IMR-90 (cell line): ENCODE measurements around the gene USP30. TPM values are rescaled to one million over a fixed set of nuclear protein-coding genes. Genes with fewer than 3 reads are reported as not detected.

Source experiments
- ATAC-seq: fragments of 200-7000 bp; cut with Tn5 transposase; 2 replicates; pipeline ENCODE4 v1.9.1; 2020; ENCODE audit warnings: low read depth, mild to moderate bottlenecking, moderate library complexity
- BruUV-seq: library from RNA; stranded (reverse); fragments of 400-500 nt; replicated peaks from 2 replicates; lab custom pipeline; 2021; lab: Mats Ljungman, UMichigan
- CTCF ChIA-PET: fragments of 300-600 bp; formaldehyde crosslinking; extraction: SDS; loops from one replicate; lab custom pipeline; 2021; ENCODE audit warnings: antibody characterized with exemption; lab: Yijun Ruan, JAX
- POLR2A ChIA-PET: fragments of 300-600 bp; sonication (Branson Sonifier 250); formaldehyde crosslinking; loops from one replicate; lab custom pipeline; 2022; ENCODE audit warnings: antibody characterized with exemption; ENCODE audit not compliant: unreplicated experiment; lab: Charles Lee
- DNase-seq: peaks from one replicate; pipeline ENCODE4 v3.0.0; 2013
- H2AFZ ChIP-seq: replicated peaks from 2 replicates; pipeline ENCODE3; 2013; ENCODE audit warnings: low read length, mild to moderate bottlenecking; ENCODE audit not compliant: poor library complexity
- H2AK5ac ChIP-seq: 2 replicates; pipeline ENCODE4 v1.6.1; 2013; ENCODE audit warnings: low read depth, low read length, inconsistent platforms
- H2AK9ac ChIP-seq: replicated peaks from 2 replicates; pipeline ENCODE3; 2013; ENCODE audit warnings: mild to moderate bottlenecking, low read depth, low read length, moderate library complexity; ENCODE audit not compliant: poor library complexity
- H2BK120ac ChIP-seq: 2 replicates; pipeline ENCODE4 v1.6.1; 2013; ENCODE audit warnings: low read depth, low read length, inconsistent platforms
- H2BK15ac ChIP-seq: 3 replicates; pipeline ENCODE4 v1.6.1; 2013; ENCODE audit warnings: low read depth, low read length, inconsistent platforms
- H2BK20ac ChIP-seq: 2 replicates; pipeline ENCODE4 v1.6.1; 2013; ENCODE audit warnings: low read depth, mild to moderate bottlenecking, inconsistent platforms, low read length, moderate library complexity
- H2BK5ac ChIP-seq: 2 replicates; pipeline ENCODE4 v1.6.1; 2013; ENCODE audit warnings: mild to moderate bottlenecking, low read depth, low read length, inconsistent platforms; ENCODE audit not compliant: poor library complexity, severe bottlenecking
- H3K14ac ChIP-seq: replicated peaks from 2 replicates; pipeline ENCODE4 v1.6.1; 2013; ENCODE audit warnings: low read depth, low read length, inconsistent platforms
- H3K18ac ChIP-seq: 2 replicates; pipeline ENCODE4 v1.6.1; 2013; ENCODE audit warnings: low read depth, low read length, control low read depth
- H3K23ac ChIP-seq: 2 replicates; pipeline ENCODE4 v1.6.1; 2013; ENCODE audit warnings: low read depth, low read length, inconsistent platforms
- H3K27ac ChIP-seq: 2 replicates; pipeline ENCODE4 v1.5.1; 2013; ENCODE audit warnings: mild to moderate bottlenecking, control low read depth, low read length; ENCODE audit not compliant: insufficient read depth
- H3K27me3 ChIP-seq: 2 replicates; pipeline ENCODE4 v1.6.1; 2013; ENCODE audit warnings: low read length; ENCODE audit not compliant: control insufficient read depth, insufficient read depth
- H3K36me3 ChIP-seq: 2 replicates; pipeline ENCODE4 v1.6.1; 2013; ENCODE audit warnings: low read length, mixed read lengths; ENCODE audit not compliant: control insufficient read depth, insufficient read depth
- H3K4ac ChIP-seq: 2 replicates; pipeline ENCODE4 v1.6.1; 2013; ENCODE audit warnings: low read depth, low read length, inconsistent platforms
- H3K4me1 ChIP-seq: 2 replicates; pipeline ENCODE4 v1.6.1; 2013; ENCODE audit warnings: low read length, mixed read lengths; ENCODE audit not compliant: control insufficient read depth, insufficient read depth
- H3K4me2 ChIP-seq: 2 replicates; pipeline ENCODE4 v1.6.1; 2013; ENCODE audit warnings: low read depth, mild to moderate bottlenecking, control low read depth, low read length, moderate library complexity
- H3K4me3 ChIP-seq: 2 replicates; pipeline ENCODE4 v1.5.1; 2013; ENCODE audit warnings: low read depth, mild to moderate bottlenecking, control low read depth, low read length, moderate library complexity; ENCODE audit not compliant: insufficient read depth
- H3K56ac ChIP-seq: 2 replicates; pipeline ENCODE4 v1.6.1; 2013; ENCODE audit warnings: low read length, inconsistent platforms; ENCODE audit not compliant: insufficient read depth; ENCODE audit errors: extremely low read depth
- H3K79me1 ChIP-seq, 2 experiments: 2 replicates each; pipeline ENCODE4 v1.6.1; 2013; ENCODE audit warnings: low read length in 2 of 2, inconsistent platforms in 1 of 2, low read depth in 1 of 2
- H3K9ac ChIP-seq: 2 replicates; pipeline ENCODE4 v1.6.1; 2013; ENCODE audit warnings: low read depth, low read length, control low read depth
- H3K9me1 ChIP-seq: 2 replicates; pipeline ENCODE4 v1.6.1; 2013; ENCODE audit warnings: low read length, inconsistent platforms; ENCODE audit not compliant: insufficient read depth
- H3K9me3 ChIP-seq: 2 replicates; pipeline ENCODE4 v1.6.1; 2013; ENCODE audit warnings: low read length; ENCODE audit not compliant: control insufficient read depth, insufficient read depth
- H4K20me1 ChIP-seq: 2 replicates; pipeline ENCODE4 v1.6.1; 2013; ENCODE audit warnings: low read length, inconsistent platforms; ENCODE audit not compliant: insufficient read depth
- H4K5ac ChIP-seq: 2 replicates; pipeline ENCODE4 v1.6.1; 2013; ENCODE audit warnings: mild to moderate bottlenecking, low read depth, low read length, control low read depth
- H4K8ac ChIP-seq, 2 experiments: 2 replicates each; pipeline ENCODE4 v1.6.1; 2013; ENCODE audit warnings: low read depth in 2 of 2, low read length in 2 of 2, control low read depth in 1 of 2, inconsistent platforms in 1 of 2
- H4K91ac ChIP-seq: 2 replicates; pipeline ENCODE4 v1.6.1; 2013; ENCODE audit warnings: low read depth, low read length, inconsistent platforms; ENCODE audit not compliant: insufficient read depth
- MAZ ChIP-seq: IDR thresholded peaks from 2 replicates; pipeline ENCODE4 v1.6.1; 2012; ENCODE audit warnings: low read depth, mild to moderate bottlenecking, low read length, improper control_type of control experiment, moderate library complexity, borderline replicate concordance
- MXI1 ChIP-seq: IDR thresholded peaks from 2 replicates; pipeline ENCODE4 v1.6.1; 2012; ENCODE audit warnings: low read depth, mild to moderate bottlenecking, low read length, moderate library complexity, borderline replicate concordance
- RAD21 ChIP-seq: IDR thresholded peaks from 2 replicates; pipeline ENCODE4 v1.6.1; 2012; ENCODE audit warnings: low read length, improper control_type of control experiment
- WGBS, 2 experiments: methylation state at CpG; one replicate each; pipeline versions ENCODE4 v1.1.5 to v1.1.7; 2013; ENCODE audit warnings: missing lambda C conversion rate in 2 of 2; ENCODE audit not compliant: insufficient read length in 1 of 2; ENCODE audit errors: extremely low coverage in 2 of 2; 5-methylcytosine and 5-hydroxymethylcytosine counted together
- dilution Hi-C: fragments of 300-500 bp; cut with HindIII; formaldehyde crosslinking; loops from one replicate; pipeline ENCODE4 v1.14.3; 2018; ENCODE audit warnings: low sequenced_read_pairs; ENCODE audit not compliant: unreplicated experiment
- in situ Hi-C: fragments of 300-500 bp; cut with MboI; formaldehyde crosslinking; loops from 3 replicates; pipeline ENCODE4 v1.14.3; 2019; ENCODE audit warnings: low sequenced_read_pairs, inconsistent platforms, mixed read lengths
- intact Hi-C: fragments of 100-400 bp; cut with micrococcal nuclease; formaldehyde crosslinking; loops from 2 replicates; pipeline ENCODE4 v1.10.0; 2022
- polyA plus RNA-seq, 3 experiments: library from polyadenylated mRNA; depleted of rRNA; stranded (reverse); fragments of >200 nt; gene quantifications; 2 replicates each; pipeline ENCODE4 v1.2.3, GENCODE V29; 2012; ENCODE audit warnings: low replicate concordance in 1 of 3
- total RNA-seq: library from RNA; depleted of rRNA; stranded (reverse); fragments of >200 nt; gene quantifications from 2 replicates; pipeline ENCODE4 v1.2.3, GENCODE V29; 2012
- TF ChIP-seq, protein P1 (sequence below): fragments of 150-350 bp; IDR thresholded peaks from 2 replicates; pipeline ENCODE4 v1.6.1; 2016; ENCODE audit warnings: low read depth, mild to moderate bottlenecking, low read length, moderate library complexity, borderline replicate concordance

USP30 gene
- total and polyA plus RNA-seq, 2 of the 4 experiments (the other 2 are of a cell fraction), result 10.4 to 11.2 TPM

DNA sequence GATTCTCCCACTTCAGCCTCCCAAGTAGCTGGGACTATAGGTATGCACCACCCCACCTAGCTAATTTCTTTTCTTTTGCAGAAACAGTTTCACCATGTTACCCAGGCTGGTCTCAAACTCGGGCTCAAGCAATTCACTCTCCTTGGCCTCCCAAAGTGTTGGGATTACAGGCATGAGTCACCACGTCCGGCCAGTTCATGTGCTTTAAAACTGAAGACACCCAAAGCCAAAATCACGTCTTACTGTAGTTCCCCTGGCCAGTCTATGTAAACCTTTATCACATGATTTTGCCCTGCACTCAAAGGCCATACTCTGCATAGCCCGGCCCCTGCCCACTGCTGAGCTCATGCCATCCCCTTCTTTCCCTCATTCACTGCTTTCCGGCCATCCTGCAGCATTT lies 36.4 kb downstream of the USP30 start:
- dilution Hi-C loops, result no loop called here
- intact Hi-C loops, result no loop called here
- POLR2A ChIA-PET, result interaction anchor here (0.6 kb wide), 1 partner anchor 491 kb away, joined by 7 read pairs; the partner anchor contains the start of gene TMEM119

More for the DNA sequence above, 36.4 kb downstream of the USP30 start:
- peaks cover 7% of the 10 kb centered on the region for H3K4me1 ChIP-seq
- CTCF ChIA-PET, result interaction anchor here (1.0 kb wide), 1 partner anchor 454 kb away, joined by 3 read pairs; no protein-coding TSS in a partner anchor
- in situ Hi-C loops, result loop anchor here (25.0 kb wide), 1 partner anchor 452 kb away; the partner anchor contains the start of gene SELPLG
- H2AK5ac ChIP-seq, result no peak overlapping the region
- no peak overlapping the region for H3K18ac ChIP-seq
- DNase-seq (peak; percentile 62), ATAC-seq (peak; percentile 33)
- H2BK15ac ChIP-seq, result no peak overlapping the region
- H3K27me3 ChIP-seq, result no peaks in the 10 kb centered on the region
- WGBS, 2 experiments, result 89% methylated on average over 1 of the region's 6 CpGs; no CpG with 5 or more reads in 1 of the 2 experiments
- no peak overlapping the region for H2BK5ac ChIP-seq
- no peak overlapping the region for H2AK9ac ChIP-seq
- no peak overlapping the region for H3K4me3 ChIP-seq
- TF ChIP-seq MXI1 (no peak), RAD21 (no peak), MAZ (no peak)
- TF ChIP-seq, protein P1, sequence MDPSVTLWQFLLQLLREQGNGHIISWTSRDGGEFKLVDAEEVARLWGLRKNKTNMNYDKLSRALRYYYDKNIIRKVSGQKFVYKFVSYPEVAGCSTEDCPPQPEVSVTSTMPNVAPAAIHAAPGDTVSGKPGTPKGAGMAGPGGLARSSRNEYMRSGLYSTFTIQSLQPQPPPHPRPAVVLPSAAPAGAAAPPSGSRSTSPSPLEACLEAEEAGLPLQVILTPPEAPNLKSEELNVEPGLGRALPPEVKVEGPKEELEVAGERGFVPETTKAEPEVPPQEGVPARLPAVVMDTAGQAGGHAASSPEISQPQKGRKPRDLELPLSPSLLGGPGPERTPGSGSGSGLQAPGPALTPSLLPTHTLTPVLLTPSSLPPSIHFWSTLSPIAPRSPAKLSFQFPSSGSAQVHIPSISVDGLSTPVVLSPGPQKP, result no peak
- 0 out of 2 replicates have a peak, but pooled peaks cover 5% of the 10 kb centered on the region for H3K9me1 ChIP-seq
- H3K79me1 ChIP-seq, result peaks cover 10 to 19% of the 10 kb centered on the region in 2 experiments
- H3K4ac ChIP-seq, result no peak overlapping the region
- no peak overlapping the region for H3K56ac ChIP-seq
- no peak overlapping the region for H3K4me2 ChIP-seq
- peak overlapping the region; percentile 61 for H2AFZ ChIP-seq
- no peak overlapping the region for H4K5ac ChIP-seq
- no peak overlapping the region for H3K23ac ChIP-seq
- H4K8ac ChIP-seq, result no peak overlapping the region; a peak in 1 of 4 replicates
- no peak overlapping the region for H2BK120ac ChIP-seq
- no TSS peak for BruUV-seq
- H3K9ac ChIP-seq, result no peak overlapping the region
- H3K14ac ChIP-seq, result no peak overlapping the region
- H3K36me3 ChIP-seq, result peaks cover 21% of the 10 kb centered on the region
- H4K20me1 ChIP-seq, result no peaks in the 10 kb centered on the region
- H3K27ac ChIP-seq, result peak overlapping the region; percentile 29; the same call in 1 of the 2 replicates
- H2BK20ac ChIP-seq, result no peak overlapping the region
- H3K9me3 ChIP-seq, result no peaks in the 10 kb centered on the region
- H4K91ac ChIP-seq, result no peak overlapping the region
